Measurements from ENCODE around the gene CSF2.

CSF2 gene

GRCh38 chr5:132073231-132074013, at the start of gene CSF2:
Gene CSF2, plus strand, starts transcription at chr5:132073789. Its CDS starts 35 bp downstream, at chr5:132073824.
- no peak for DNase-seq (ENCODE audit: low spot score)

GRCh38 chr5:132024117-132024435, 49.5 kb upstream of the CSF2 start:
- no peak for DNase-seq (ENCODE audit: low spot score)

GRCh38 chr5:132024789-132025402, 48.7 kb upstream of the CSF2 start:
- no peak for DNase-seq (ENCODE audit: low spot score)

- DNase-seq (ENCODE audit: low spot score): no peak
Measured at GRCh38 chr5:132025403-132025971, 48.1 kb upstream of the CSF2 start.

GRCh38 chr5:132026516-132027008, 47.0 kb upstream of the CSF2 start:
- DNase-seq (ENCODE audit: low spot score): no peak

- no peak for DNase-seq (ENCODE audit: low spot score)
Measured at GRCh38 chr5:132027027-132027426, 46.6 kb upstream of the CSF2 start.

GRCh38 chr5:132029609-132030330, 43.8 kb upstream of the CSF2 start:
- no peak for DNase-seq (ENCODE audit: low spot score)

GRCh38 chr5:132030610-132031009, 43.0 kb upstream of the CSF2 start:
- DNase-seq (ENCODE audit: low spot score): no peak

GRCh38 chr5:132032196-132032595, 41.4 kb upstream of the CSF2 start:
- no peak for DNase-seq (ENCODE audit: low spot score)

- DNase-seq (ENCODE audit: low spot score): no peak
Measured at GRCh38 chr5:132033122-132033521, 40.5 kb upstream of the CSF2 start.

GRCh38 chr5:132037353-132037752, 36.2 kb upstream of the CSF2 start:
- no peak for DNase-seq (ENCODE audit: low spot score)

GRCh38 chr5:132044207-132044606, 29.4 kb upstream of the CSF2 start:
- DNase-seq (ENCODE audit: low spot score): no peak

- DNase-seq (ENCODE audit: low spot score): no peak
Measured at GRCh38 chr5:132046880-132047299, 26.7 kb upstream of the CSF2 start.

GRCh38 chr5:132049093-132049492, 24.5 kb upstream of the CSF2 start:
- DNase-seq (ENCODE audit: low spot score): no peak

- no peak for DNase-seq (ENCODE audit: low spot score)
Measured at GRCh38 chr5:132049559-132049958, 24.0 kb upstream of the CSF2 start.

GRCh38 chr5:132050136-132050535, 23.5 kb upstream of the CSF2 start:
- no peak for DNase-seq (ENCODE audit: low spot score)

- no peak for DNase-seq (ENCODE audit: low spot score)
Measured at GRCh38 chr5:132050661-132051552, 22.7 kb upstream of the CSF2 start.

GRCh38 chr5:132052520-132052919, 21.1 kb upstream of the CSF2 start:
- DNase-seq (ENCODE audit: low spot score): no peak

- no peak for DNase-seq (ENCODE audit: low spot score)
Measured at GRCh38 chr5:132053483-132053882, 20.1 kb upstream of the CSF2 start.

GRCh38 chr5:132054031-132054696, 19.4 kb upstream of the CSF2 start:
- DNase-seq (ENCODE audit: low spot score): no peak

Data from hematopoietic multipotent progenitor cell treated with erythropoietin and hydrocortisone succinate and interleukin-3 and kit ligand, for 17 days (in vitro differentiated cells).